ENCODE results near the gene EFNA2. TPM values are rescaled to one million over a fixed set of nuclear protein-coding genes. Genes with fewer than 3 reads are reported as not detected.

The EFNA2 gene
- total RNA-seq, 1 donor from 2014 or later = not detected

GRCh38 chr19:1274081-1274851 is 11.4 kb upstream of the EFNA2 start:
- Histone ChIP-seq H3K9me3 (no peaks in the 10 kb centered on the region), H3K27me3 (no peaks in the 10 kb centered on the region), H3K4me1 (peaks cover 65% of the 10 kb centered on the region), H3K27ac (peak overlapping the region; percentile 98), H3K36me3 (peaks cover 0 to 66% of the 10 kb centered on the region in 2 donors), H3K4me3 (peak overlapping the region; percentile 76 to 87)
- TF ChIP-seq, protein P1, sequence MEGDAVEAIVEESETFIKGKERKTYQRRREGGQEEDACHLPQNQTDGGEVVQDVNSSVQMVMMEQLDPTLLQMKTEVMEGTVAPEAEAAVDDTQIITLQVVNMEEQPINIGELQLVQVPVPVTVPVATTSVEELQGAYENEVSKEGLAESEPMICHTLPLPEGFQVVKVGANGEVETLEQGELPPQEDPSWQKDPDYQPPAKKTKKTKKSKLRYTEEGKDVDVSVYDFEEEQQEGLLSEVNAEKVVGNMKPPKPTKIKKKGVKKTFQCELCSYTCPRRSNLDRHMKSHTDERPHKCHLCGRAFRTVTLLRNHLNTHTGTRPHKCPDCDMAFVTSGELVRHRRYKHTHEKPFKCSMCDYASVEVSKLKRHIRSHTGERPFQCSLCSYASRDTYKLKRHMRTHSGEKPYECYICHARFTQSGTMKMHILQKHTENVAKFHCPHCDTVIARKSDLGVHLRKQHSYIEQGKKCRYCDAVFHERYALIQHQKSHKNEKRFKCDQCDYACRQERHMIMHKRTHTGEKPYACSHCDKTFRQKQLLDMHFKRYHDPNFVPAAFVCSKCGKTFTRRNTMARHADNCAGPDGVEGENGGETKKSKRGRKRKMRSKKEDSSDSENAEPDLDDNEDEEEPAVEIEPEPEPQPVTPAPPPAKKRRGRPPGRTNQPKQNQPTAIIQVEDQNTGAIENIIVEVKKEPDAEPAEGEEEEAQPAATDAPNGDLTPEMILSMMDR (IDR thresholded peaks at IDR 0.05) = no peak
- no peak for TF ChIP-seq POLR2AphosphoS5 (IDR thresholded peaks at IDR 0.05; ENCODE audit: insufficient read depth in 1 of 2, low read depth in 1 of 2)
- TF ChIP-seq POLR2A (IDR thresholded peaks at IDR 0.05) = no peak
- intact Hi-C loops (cut with DNase I) = loop anchor here (10.0 kb wide), 2 partner anchors 111 to 171 kb away; partner anchors contain the start of gene NDUFS7
- peak in 1 of 2 donors; percentile 89 for DNase-seq (ENCODE audit: extremely low spot score in 2 of 2)

- no peak for DNase-seq (ENCODE audit: extremely low spot score in 2 of 2)
- Histone ChIP-seq H3K9me3 (no peaks in the 10 kb centered on the region), H3K4me1 (peaks cover 64% of the 10 kb centered on the region), H3K4me3 (peak overlapping the region; percentile 76 to 87), H3K27me3 (no peaks in the 10 kb centered on the region), H3K36me3 (peaks cover 0 to 68% of the 10 kb centered on the region in 2 donors), H3K27ac (peak overlapping the region; percentile 98)
- TF ChIP-seq POLR2A (IDR thresholded peaks at IDR 0.05) (no peak), POLR2AphosphoS5 (IDR thresholded peaks at IDR 0.05; ENCODE audit: insufficient read depth in 1 of 2, low read depth in 1 of 2) (no peak)
- TF ChIP-seq, protein P1 (IDR thresholded peaks at IDR 0.05) = no peak
- intact Hi-C loops (cut with DNase I) = loop anchor here (10.0 kb wide), 2 partner anchors 110 to 170 kb away; partner anchors contain the start of gene NDUFS7
Observed at GRCh38 chr19:1274852-1275259, 10.8 kb upstream of the EFNA2 start.

DNA sequence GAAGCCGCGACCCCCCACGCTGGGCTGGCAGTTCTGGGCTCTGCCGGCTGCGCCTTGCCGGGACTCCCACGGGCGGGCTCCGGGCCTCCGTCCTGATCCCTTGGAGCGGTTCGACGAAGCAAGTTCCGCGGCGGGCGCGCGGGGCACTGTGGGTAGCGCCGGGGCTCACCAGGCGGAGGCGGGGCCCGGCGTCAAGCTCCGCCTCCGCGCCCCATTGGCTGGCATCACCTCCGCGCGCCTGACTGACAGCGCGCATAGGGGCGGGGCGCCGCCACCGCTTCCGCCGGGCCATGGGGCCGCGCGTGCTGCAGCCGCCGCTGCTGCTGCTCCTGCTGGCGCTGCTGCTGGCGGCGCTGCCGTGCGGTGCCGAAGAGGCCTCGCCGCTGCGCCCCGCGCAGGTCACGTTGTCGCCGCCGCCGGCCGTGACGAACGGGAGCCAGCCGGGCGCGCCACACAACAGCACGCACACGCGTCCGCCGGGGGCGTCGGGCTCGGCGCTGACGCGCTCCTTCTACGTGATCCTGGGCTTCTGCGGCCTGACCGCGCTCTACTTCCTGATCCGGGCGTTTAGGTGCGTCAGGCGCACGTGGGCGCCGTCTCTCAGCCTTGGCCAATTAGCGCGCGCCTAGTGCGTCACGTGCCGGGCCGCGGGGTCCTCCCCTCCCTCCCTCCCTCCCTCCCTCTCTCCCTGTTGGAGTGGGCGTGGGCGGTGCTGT is 10.3 kb upstream of the EFNA2 start, which contains the start of gene FAM174C:
Gene FAM174C (plus strand): TSS at position 271 of the 716 bp plus-strand sequence. CDS start 20 bp downstream, at position 291.
- intact Hi-C loops (cut with DNase I) = loop anchor here (10.0 kb wide), 2 partner anchors 109 to 169 kb away; partner anchors contain the start of gene NDUFS7

DNA sequence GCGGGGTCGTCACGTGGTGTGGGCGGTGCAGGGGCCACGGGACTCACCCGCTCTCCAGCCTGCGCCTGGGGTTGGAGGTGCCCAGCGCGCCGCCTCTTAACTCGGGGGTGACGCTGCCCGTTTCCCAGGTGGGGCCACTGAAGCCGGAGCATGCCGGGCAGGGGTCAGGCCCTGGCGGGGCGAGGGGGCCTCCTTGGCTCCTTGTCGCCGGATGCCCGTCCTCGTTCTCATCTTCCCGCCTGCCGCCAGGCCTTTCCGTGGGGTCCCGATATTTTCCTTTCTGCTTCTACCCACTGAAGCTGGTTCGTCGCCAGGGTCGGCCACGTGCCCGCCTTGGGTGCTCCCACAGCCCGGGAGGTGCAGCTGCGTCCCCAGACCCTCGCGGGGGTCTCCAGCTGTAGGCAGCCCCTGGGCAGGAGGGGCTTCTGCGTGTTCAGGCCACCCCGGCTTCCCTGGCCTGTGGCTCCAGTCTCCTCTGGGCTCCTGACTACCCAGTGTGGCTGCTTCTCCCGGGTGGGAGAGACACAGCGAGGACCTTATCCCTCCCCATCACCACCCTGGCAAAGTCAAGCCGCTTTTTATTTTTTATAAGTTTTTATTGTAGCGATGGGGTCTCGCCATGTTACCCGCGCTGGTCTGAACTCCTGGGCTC is 9.6 kb upstream of the EFNA2 start:
- no peak for DNase-seq (ENCODE audit: extremely low spot score in 2 of 2)
- Histone ChIP-seq H3K27ac (peak overlapping the region; percentile 98), H3K9me3 (no peaks in the 10 kb centered on the region), H3K27me3 (no peaks in the 10 kb centered on the region), H3K4me1 (peaks cover 51% of the 10 kb centered on the region), H3K36me3 (peaks cover 0 to 59% of the 10 kb centered on the region in 2 donors), H3K4me3 (peak overlapping the region; percentile 76 to 87)
- intact Hi-C loops (cut with DNase I) = loop anchor here (10.0 kb wide), 2 partner anchors 109 to 169 kb away; partner anchors contain the start of gene NDUFS7
- TF ChIP-seq POLR2A (IDR thresholded peaks at IDR 0.05) (peak in 1 of 2 donors; percentile 15), POLR2AphosphoS5 (IDR thresholded peaks at IDR 0.05; ENCODE audit: insufficient read depth in 1 of 2, low read depth in 1 of 2) (peak in 1 of 2 donors; percentile 52)
- TF ChIP-seq, protein P1 (IDR thresholded peaks at IDR 0.05) = no peak

More for the DNA sequence above, 10.3 kb upstream of the EFNA2 start, which contains the start of gene FAM174C:
- peak within 1 kb of the TSS; percentile 98 for H3K27ac ChIP-seq
- H3K4me1 ChIP-seq = peaks cover 58% of the 10 kb centered on the region
- peak within 1 kb of the TSS; percentile 76 to 87 for H3K4me3 ChIP-seq
- H3K9me3 ChIP-seq = no peaks in the 10 kb centered on the region
- peaks cover 0 to 65% of the 10 kb centered on the region in 2 donors for H3K36me3 ChIP-seq
- peak; percentile 66 to 78 for TF ChIP-seq POLR2AphosphoS5 (IDR thresholded peaks at IDR 0.05; ENCODE audit: insufficient read depth in 1 of 2, low read depth in 1 of 2)
- peak in 1 of 2 donors; percentile 33 for TF ChIP-seq POLR2A (IDR thresholded peaks at IDR 0.05)
- TF ChIP-seq, protein P1 (IDR thresholded peaks at IDR 0.05) = no peak
- H3K27me3 ChIP-seq = no peaks in the 10 kb centered on the region
- DNase-seq (ENCODE audit: extremely low spot score in 2 of 2) = peak in 1 of 2 donors; percentile 95

All from vagina (tissue), 2 donors.